NCI-H128 (cell line): Measurements from ENCODE around the gene ATP8A2.

Experiments
- DNase-seq: peaks from one replicate; lab custom pipeline; 2025; ENCODE audit not compliant: unreplicated experiment; lab: John Stamatoyannopoulos, UW

The ATP8A2 gene

DNA sequence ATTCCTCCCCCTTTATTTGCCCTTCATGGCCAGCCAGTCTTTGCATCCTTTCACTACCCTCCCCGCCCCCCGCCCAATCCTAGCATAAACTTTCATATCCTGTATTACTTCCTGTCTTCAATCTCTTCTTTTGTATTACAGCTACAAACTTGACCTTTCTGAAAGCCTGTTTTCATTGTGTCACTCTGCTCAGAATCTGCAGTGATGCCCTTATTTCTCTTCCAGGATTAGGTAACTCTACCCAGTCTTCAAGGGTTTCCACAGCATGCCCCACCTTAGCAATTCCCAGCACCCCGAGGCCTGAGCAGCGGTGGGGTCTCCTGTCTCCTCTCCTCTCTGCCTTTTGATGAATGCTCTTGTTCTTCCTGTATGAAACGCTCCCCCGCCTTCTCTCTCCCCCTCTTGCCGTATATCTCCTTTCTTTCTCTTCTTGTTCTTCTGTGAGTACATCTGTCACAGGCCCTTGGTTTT, 534.5 kb downstream of the ATP8A2 start:
- no peak for DNase-seq

DNA sequence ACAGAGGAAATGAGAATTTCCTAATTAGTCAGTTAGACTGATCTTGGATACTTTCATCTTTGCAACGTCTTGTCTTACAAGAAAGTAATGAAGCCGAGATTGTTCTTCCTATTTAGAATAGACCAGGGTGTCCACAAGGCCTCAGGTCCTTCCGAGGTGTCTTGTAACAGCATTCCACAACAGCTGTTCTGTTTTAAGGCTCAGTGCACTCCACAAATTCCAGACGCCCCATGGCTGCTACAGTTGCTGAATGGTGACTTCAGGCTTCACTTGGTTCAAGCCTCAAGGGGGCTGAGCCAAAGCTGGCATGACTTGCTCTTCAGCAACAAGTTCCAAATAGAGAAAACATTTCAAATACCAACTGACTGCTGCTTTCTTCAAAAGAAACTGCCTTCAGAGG, 536.6 kb downstream of the ATP8A2 start:
- DNase-seq: no peak

DNA sequence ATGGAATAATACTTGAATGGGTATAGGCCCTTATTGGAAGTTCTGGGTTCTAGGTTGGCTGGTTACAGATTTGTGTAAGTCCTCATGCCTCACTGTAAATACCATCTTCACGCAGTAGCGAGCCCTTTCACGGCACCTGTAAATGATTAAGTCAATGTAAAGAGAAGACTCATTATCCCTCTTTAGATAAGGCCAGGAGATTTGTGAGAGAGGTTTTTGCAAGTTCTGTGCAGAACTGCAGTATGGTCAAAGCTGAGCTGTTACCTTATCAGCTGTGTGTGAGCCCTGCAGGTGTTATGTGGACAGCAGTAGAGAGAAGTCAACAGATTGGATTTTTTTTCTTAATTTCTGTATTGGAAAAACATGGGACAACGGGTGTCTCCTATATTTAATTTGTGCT, 538.5 kb downstream of the ATP8A2 start:
- DNase-seq: no peak

DNA sequence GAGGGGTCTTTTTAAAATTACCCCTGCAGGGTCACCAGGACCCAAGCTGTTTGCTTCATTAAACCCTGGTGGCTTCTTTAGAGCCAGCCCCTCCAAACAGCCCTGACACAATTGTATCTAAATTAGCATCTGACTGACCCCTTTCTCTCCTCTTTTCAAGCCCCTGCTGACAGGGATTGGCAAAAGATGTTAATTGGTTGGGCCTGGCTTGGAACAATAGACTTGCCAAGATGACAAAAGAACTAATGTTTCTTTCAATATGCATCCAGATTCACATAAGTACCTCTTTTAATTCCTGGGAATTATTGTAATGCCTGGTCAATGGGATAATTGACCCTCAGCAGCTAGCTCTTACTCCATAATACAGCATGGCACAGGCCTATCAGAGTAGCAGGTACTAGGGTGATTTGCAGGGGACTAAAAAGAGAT, 539.2 kb downstream of the ATP8A2 start:
- no peak for DNase-seq

DNA sequence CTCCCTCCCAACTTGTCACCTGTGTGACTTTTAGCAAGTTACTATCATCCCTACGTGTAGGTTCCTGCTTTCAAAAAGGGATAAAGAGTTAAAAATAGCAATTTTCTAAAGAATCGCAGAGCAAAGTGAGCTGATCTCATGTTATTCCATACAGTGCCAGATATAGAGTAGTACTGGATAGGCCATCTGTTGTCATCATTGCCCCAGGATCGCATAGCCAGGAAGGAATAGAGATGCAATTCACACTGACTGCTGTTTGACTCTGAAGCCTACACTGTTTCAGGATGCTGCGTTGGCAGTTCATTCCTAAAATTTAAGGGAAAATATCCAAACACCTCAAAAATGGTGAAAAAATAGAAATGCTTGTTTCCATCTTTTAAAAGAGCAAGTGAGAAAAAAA, 541.2 kb downstream of the ATP8A2 start:
- no peak for DNase-seq

DNA sequence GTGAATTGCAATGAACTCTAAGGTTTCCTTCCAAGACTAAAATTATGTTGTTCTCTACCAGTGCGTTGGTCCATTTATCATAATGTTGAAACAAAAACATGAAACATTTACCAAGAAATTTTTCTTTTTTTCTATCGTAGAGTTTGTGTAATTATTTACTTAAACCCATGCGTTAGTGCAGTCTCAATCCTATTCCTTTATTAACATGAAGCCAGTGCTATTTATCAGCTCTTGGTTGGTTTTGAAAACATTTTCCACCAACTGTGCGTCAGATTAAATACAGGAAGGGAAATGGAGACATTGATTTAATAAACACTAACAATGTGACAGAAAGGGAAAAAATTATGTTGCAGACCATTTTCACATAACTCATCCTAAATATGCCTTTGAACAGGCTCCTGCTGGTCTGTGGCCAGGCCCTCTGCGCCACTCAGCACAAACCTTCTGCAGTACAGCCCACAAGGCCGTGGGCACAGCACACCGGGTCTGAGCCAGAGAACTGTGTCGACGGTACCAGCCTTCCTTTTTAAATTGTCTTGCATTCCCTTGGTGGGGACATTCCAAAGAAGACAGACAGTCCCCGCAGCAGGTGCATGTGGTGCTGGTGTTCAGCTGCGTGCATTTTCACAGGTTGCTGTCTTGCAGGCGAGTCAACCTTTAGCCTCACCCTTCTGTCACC, 544.2 kb downstream of the ATP8A2 start:
- no peak for DNase-seq

DNA sequence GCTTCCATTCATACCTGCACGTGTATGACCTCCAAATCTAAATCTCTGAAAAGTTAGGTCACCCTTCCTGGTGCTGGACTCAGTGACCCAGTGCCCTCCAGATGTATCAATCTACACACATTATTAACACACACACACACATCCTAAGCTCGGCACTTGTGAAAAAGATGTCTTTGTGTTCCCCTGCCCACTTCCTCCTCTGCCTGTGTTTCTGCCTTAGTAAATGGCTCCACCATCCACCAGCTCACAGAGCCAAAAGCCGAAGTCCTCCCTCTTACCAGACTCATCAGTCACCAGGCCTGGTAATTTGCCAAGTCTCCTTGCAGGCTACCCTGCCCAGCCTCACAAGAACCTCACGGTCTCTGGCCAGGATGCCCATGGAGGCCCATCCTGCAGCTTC, 548.5 kb downstream of the ATP8A2 start:
- DNase-seq: no peak

DNA sequence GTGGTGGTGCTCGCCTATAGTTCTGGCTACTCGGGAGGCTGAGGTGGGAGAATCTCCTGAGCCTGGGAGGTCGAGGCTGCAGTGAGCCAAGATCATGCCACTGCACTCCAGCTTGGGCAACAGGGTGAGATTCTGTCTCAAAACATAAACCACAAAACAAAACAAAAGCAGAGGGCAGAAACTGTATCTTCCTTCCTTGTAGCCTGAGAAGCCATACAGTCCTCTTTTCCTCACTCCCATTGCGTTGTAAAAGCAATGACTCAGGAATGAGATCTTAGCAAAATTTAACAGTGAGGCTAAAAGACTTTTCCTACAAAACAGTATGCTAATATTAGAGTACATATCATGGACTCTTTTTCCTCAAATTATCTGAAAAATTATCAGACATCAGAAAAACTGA, 549.2 kb downstream of the ATP8A2 start:
- no peak for DNase-seq

DNA sequence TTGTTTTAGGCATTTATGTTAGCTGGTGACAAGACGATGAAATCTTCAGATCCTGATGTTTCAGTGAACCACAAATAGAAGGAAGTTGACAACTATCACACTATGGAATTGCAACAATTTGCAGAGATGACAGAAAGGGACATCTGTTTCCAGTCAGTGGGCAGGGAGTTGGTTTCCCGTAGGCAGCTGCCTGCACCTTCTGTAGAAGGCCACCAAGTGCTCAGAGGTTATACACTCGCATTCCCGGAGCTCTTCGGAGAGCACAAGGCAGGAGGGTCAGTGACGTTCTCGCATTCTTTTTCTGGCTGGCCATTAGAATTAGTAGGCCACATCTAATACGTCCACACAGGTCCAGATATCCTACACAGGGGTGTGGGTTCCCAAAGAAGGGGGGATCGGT, 550.6 kb downstream of the ATP8A2 start:
- DNase-seq: no peak

DNA sequence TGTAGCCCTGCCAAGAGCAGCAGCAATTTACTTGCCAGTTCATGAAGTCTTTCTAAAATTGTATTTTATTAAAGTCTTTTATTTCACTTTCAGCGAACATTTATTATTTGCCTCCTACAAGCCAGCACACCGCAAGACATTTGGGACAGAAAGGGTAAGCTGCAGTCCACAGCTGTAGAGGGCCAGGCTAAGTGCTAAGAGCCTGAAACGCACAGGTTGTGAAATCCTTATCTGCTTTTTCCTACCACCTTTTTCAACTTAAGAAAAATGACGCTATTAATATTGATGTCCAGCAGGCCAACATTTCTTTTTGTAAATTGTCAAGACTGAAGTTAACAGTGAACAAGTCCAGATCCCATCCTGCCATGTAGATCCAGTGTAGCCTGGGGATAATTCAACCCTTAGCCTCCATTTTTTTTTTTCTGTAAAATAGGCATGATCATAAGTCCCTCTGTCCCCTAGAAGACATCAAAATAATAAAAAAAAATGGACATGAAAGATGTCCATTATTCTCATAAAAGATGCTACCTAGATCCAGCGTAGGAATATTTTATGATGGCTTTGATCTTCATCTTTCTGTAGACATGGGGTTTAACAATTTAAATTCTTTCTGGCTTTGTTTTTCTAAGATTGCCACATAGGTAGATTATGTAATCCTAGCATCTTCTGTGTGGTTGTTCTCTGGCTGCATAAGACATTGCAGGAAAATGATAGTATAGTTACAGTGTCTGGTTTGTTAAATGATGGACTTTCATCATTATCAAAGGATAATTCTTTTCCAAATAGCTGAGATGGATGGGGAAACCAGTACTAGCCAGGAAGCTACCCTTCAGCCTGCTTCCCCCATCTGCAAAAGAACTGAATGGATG, 551.7 kb downstream of the ATP8A2 start:
- no peak for DNase-seq

DNA sequence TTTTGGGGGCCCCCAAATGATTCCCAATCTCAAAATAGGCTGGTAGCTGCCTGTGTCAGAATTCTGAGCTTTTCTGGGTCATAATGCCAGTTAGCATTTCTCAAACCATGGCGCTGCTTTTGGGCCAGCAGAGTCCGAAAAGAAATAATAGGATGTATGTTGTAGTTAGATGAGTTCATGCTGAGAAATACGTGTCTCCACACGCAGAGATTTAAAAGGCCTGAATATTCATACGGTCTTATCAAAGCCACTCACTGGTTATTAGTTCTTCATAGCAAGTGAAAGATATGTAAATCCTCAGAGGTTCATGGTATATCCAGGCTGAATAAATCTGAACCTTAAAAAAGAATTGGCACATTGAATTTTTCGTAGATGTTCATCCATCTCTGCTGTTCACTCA, 555.6 kb downstream of the ATP8A2 start:
- DNase-seq: no peak

DNA sequence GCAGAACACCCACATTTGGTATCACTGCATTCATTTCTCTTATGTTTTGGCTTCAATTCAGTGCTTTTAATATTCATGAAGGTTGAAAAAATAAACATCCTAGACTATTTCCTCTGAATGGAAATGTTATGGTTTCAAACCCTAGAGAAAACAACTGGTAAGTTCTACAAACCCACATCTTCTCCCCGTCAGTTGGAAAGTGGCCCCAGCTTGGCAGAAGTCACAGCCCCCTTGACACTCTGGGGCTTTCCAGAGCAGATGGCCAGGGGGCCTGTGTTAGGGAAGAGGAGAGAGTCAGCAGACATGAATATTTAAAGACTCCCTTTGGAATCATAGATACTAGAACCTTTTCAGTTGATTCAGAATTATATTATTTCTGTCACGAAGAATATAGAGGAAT, 556.2 kb downstream of the ATP8A2 start:
- DNase-seq: no peak

DNA sequence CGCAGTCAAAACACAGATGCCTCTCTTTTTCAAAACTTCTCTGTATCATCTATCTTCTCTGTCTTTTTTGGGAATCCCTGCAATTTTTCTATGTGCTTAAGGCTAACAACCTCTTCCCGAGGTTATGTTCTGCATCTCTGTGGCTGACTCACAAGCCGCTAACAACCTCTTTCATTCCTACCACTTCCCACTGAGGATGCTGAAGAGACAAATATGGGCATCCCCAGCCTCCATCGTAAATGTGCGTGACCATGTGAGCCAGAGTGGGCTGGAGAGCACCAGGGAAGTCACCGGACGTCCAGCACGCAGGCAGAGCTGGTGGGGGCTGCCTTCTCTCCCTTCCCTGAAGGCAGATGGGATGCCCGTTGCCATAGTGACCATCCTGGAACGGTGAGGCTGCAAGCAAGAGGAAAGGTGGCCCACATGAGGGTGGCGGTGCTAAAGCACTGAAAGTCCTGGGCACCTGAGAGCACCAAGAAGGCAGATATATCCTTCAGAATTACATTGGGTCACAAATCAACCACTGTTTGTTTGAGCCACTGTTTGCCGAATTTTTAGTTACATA, 557.2 kb downstream of the ATP8A2 start:
- DNase-seq: no peak

DNA sequence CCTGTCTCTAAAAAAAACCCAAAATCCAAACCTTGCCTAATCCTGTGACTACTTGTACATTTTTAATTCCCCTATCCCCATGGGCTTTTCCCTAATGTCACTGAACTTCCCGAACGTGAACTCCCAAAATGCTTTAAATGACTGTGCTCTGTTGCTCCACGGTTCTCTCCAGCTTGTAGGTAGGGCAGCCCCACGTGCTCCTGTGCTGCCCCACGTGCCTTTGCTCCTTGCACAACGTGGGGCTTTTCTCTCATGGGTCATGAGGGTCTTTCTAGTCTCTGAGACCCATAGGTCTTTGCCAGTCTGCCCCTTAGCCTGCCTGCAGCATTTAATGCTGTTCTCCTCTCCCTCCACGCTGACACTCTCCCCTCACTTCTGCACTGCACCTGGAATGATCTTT, 558.0 kb downstream of the ATP8A2 start:
- DNase-seq: no peak

DNA sequence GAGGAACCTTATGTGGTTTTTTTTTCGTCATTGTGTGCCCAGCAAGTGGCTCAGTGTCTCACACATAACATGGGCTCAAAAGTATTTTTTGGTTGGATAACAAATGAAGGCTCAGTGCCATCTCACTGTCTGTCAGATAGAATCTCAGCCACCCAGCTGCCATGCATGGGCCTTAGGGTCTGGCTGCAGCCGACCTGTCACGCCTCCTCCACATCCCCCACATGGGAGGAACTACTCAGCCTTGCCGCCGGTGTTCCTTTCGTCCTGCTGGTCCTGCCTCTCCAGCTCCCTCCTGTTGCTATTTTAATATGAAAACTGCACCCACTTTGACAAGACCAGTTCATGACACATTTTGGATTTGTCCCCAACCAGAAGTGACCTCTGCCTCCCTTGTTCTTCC, 558.9 kb downstream of the ATP8A2 start:
- no peak for DNase-seq

DNA sequence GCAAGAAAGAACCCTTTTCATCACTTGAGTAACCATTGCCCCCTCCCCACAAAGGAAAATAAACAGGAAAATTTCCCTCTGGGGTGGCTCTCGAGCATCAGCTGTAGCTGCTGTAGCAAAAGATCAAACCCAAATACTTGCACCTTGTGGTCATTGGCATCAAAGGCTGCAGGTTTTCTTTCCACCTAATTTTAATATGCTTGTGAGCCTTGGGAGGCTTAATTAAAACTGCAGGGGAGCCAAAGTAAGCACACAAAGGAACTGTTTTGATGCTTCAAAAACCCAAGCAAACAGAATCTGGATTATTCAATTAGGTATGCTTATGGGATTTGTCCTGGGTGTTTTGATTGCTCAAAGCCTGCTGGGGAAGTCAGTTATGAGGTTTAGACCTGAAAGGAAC, 560.6 kb downstream of the ATP8A2 start:
- no peak for DNase-seq

DNA sequence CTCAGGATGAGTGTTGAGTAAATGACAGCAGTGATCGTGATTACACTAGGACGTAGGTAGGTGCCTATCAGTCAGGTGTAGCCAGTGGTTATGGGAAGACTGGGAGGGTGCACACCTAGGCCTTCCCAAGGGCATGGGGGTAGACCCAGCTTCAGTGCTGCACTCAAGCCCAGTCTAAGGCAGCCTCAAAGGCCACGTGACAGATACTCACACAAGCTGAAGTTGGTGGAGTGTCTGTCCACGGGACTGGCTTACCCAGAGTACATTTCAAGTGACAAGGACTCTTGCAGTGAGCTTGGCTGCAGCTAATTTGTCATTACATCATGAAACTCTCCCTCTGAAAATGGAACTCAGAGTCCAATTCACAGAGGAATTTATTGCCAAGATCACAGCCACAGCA, 561.7 kb downstream of the ATP8A2 start:
- DNase-seq: no peak

DNA sequence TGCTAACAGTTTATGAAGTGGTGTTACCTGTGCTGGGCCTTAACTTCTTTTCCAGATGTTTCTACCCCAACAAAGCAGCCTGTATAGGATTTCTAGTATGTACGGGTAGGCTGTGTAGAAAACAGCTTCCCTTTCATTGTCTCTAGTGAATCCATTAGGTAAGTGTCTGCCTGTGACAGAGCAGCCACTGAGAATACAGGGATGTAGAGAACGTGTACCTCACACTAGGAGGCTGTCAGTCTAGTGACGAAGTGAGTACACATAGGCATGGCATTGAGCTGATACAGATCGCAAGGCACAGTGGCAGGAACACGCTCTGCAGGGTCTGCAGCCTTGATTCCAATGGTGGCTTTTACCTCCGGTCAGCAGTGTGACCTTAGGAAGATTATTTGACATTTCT, 562.4 kb downstream of the ATP8A2 start:
- DNase-seq: no peak

DNA sequence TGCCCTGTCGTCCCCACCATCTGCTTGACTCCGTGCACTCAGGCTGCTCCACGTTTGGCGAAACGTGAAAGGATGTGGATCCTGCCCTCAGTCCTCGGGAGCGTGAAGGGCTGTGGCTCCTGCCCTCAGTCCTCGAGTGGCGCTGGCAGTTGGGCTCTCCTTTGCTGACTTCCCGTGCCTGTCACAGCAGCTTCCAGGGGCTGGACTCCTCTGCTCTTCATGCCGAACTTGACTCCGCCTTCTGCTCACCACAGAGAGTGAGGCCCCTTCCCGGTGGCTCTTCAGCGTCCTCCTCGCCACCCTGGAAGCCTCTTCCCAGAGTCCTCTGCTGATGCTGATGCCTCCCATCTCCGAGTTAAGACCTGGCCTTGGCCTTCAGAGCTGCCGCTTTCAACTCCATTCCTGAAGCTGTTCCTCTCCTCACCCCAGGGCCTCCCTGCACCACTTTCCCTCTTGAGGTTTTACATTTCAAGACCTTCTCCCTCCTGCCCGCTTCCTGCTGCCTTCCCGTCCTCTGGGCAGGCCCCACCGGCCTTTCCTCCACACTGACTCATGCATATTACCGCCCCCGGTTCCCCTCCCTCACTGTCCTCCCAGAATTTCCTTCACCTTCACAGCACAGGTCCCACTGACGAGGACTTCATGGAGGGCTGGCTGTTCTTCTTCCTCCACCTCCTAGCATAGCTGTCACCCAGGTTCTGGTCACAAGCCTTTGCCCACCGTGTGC, 568.4 kb downstream of the ATP8A2 start:
- DNase-seq: no peak

DNA sequence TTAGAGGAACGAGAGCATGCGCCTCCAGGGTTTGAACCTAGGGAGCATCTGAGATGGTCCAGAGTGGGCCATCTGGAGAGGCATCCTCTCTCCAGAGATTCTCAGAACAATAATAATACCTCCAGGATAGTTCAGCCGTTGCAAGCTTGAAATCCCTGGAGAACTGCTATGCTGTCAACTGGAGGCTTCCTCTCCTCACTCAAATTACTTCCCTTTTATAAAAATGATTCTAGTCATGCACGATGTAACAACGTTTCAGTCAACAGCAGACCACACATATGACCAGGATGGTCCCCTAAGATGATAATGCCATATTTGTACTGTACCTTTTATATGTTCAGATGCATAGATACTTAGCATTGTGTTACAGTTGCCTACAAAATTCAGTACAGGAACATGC, 571.3 kb downstream of the ATP8A2 start:
- DNase-seq: no peak

DNA sequence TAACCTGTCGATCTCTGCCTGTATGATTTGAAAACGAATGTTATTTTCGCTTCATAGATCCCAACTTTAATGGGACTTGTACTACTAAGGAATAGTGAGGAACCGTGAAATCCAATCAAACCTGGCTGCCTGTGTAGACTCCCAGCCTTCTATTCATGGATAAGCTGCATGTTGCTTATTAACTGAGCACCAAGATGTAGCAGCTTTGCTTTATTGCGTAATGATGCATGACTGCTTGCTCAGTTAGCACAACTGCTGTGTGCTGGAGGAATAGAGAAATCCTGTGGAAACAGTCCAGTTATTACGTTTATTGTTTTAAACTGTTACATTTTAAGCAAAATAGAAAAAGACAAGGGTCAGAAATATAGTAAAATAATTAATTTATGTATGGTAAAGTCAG, 571.9 kb downstream of the ATP8A2 start:
- DNase-seq: no peak

DNA sequence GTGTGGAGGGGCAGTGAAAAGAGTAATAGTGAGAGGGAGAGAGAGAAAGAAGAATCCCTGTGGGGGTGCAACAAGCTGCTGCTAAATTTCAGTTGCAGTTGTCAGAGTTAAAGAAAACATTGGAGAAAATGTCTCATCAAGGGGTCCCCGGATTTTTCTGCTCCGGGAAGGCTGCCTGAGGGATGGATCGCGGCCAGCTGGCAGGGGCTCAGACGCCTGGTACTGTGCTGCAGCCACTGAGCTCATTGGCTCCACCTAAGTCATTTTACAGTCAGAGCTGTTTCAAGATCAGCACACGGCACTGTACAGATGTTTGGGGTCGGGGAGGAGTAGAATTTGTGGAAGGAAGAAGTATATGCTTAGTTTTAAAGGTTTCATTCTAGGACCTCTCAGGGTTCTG, 573.8 kb downstream of the ATP8A2 start:
- no peak for DNase-seq
